CD4-positive, alpha-beta T cell (primary cell): ENCODE results near the gene SH3GLB2. TPM values are rescaled to one million over a fixed set of nuclear protein-coding genes. Genes with fewer than 3 reads are reported as not detected.

Experiments used
- ATAC-seq: fragments of 200-7000 bp; cut with Tn5 transposase; one replicate; pipeline ENCODE4 v1.10.0; 2022; ENCODE audit warnings: mild to moderate bottlenecking; ENCODE audit not compliant: poor library complexity
- CTCF ChIA-PET: fragments of 350-600 bp; sonication (Branson Sonifier 250); formaldehyde crosslinking; loops from one replicate; lab custom pipeline; 2021; ENCODE audit warnings: antibody characterized with exemption, inconsistent platforms; lab: Charles Lee
- POLR2A ChIA-PET: fragments of 350-600 bp; sonication (Branson Sonifier 250); formaldehyde crosslinking; loops from one replicate; lab custom pipeline; 2021; ENCODE audit warnings: antibody characterized with exemption, inconsistent platforms; lab: Charles Lee
- DNase-seq, 14 experiments: peaks; one replicate each; pipeline ENCODE4 v3.0.0-alpha.2; 2013 to 2020; ENCODE audit warnings: mixed read lengths in 2 of 14
- H3K27ac ChIP-seq, 2 donors: one replicate each; pipeline versions ENCODE4 v1.5.1 to v1.7.0; 2013; ENCODE audit warnings: low read length in 2 of 2, low read depth in 1 of 2, mild to moderate bottlenecking in 1 of 2
- H3K27me3 ChIP-seq, 2 experiments: 1 replicate in 1 of 2; 2 replicates in 1 of 2; pipeline versions ENCODE4 v1.6.1 to v1.7.0; 2013; ENCODE audit warnings: low read length in 2 of 2, control low read depth in 1 of 2, mild to moderate bottlenecking in 1 of 2, moderate library complexity in 1 of 2; ENCODE audit not compliant: insufficient read depth in 2 of 2, control insufficient read depth in 1 of 2
- H3K36me3 ChIP-seq: one replicate; pipeline ENCODE4 v1.6.1; 2013; ENCODE audit warnings: low read length, control low read depth; ENCODE audit not compliant: insufficient read depth
- H3K4me1 ChIP-seq: one replicate; pipeline ENCODE4 v1.6.1; 2013; ENCODE audit warnings: low read length, control low read depth; ENCODE audit not compliant: insufficient read depth
- H3K4me3 ChIP-seq: one replicate; pipeline ENCODE4 v1.5.1; 2013; ENCODE audit warnings: mild to moderate bottlenecking, low read length, moderate library complexity
- H3K9me3 ChIP-seq, 2 experiments: 1 replicate in 1 of 2; 2 replicates in 1 of 2; pipeline versions ENCODE4 v1.6.1 to v1.7.0; 2013; ENCODE audit warnings: low read length in 2 of 2, mild to moderate bottlenecking in 2 of 2, control low read depth in 1 of 2, moderate library complexity in 1 of 2; ENCODE audit not compliant: control insufficient read depth in 1 of 2, insufficient read depth in 1 of 2
- H3K27ac Mint-ChIP-seq: one replicate; pipeline ENCODE4 v1.8.0; 2020; ENCODE audit warnings: mixed read lengths
- H3K27me3 Mint-ChIP-seq: one replicate; pipeline ENCODE4 v1.8.0; 2021; ENCODE audit warnings: mixed read lengths
- H3K36me3 Mint-ChIP-seq: one replicate; pipeline ENCODE4 v1.8.0; 2021; ENCODE audit warnings: low read depth, mixed read lengths
- H3K4me1 Mint-ChIP-seq: one replicate; pipeline ENCODE4 v1.8.0; 2021; ENCODE audit warnings: low read depth, mixed read lengths
- H3K4me3 Mint-ChIP-seq: one replicate; pipeline ENCODE4 v1.8.0; 2020; ENCODE audit warnings: mild to moderate bottlenecking, mixed read lengths
- H3K9me3 Mint-ChIP-seq: one replicate; pipeline ENCODE4 v1.8.0; 2020; ENCODE audit warnings: mixed read lengths
- intact Hi-C, 2 experiments: fragments of 100-400 bp; cut with DNase I in 1 of 2; cut with micrococcal nuclease in 1 of 2; formaldehyde crosslinking; loops; one replicate each; pipeline versions ENCODE4 v1.15.1 to v1.9.0; 2023 to 2025; cut with DNase I, micrococcal nuclease
- total RNA-seq, 174 experiments: library from RNA in 2 of 174; stranded (reverse) in 2 of 174; gene quantifications; one replicate each; pipeline ENCODE4 v1.2.3 and lab custom pipeline; 2021 to 2026
- TF ChIP-seq, protein P1 (sequence below): fragments of 200-600 bp; IDR thresholded peaks from one replicate; pipeline ENCODE4 v1.8.0; 2022; ENCODE audit warnings: antibody characterized with exemption, mild to moderate bottlenecking

SH3GLB2 gene
- total RNA-seq, 2 experiments from 2014 or later = 65.6 to 69.1 TPM

DNA sequence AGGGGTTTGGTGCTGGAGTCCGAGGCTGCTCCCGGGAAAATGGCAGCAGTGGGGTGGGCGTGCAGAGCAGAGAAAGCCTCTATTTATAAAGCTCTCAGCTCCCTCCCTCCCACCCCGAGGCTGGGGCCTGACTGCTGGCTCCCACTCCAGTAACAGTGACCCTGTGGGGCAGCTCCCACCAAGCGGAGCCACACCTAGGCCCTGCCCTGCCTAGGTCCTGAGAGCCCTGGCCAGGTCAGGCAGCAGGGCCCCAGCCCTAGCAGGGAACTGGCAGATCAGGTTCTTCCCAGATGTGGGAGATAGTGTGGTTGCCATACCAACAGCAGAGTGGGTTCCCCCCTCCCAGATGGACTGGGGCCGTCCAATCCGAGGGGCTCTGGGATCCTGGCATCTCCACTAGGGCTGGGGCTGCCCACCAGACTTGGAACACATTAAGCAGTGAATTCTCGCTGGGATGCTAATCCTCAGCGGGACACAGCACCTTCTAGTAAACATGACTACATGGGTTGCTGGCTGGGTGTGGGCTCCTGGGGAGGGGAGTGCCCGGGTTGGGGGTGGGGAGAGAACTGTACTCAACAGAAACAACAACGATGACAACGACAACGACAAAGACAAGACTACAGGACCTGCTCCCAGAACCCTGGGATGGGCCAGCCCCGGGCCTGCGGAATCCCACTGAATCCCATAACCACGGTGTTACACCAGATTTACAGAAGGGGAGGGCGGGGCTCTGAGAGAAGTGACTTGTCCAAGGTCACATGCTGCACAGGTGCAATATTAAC is 1.5 kb downstream of the SH3GLB2 start:
- Mint-ChIP-seq H3K9me3 (no peaks in the 10 kb centered on the region), H3K36me3 (peaks cover 5% of the 10 kb centered on the region), H3K27me3 (no peaks in the 10 kb centered on the region), H3K27ac (peak overlapping the region; percentile 81), H3K4me1 (peaks cover 32% of the 10 kb centered on the region), H3K4me3 (peak overlapping the region; percentile 87)
- DNase-seq (peak in 1 of 14 experiments; percentile 45), ATAC-seq (no peak)
- Histone ChIP-seq H3K4me1 (peaks cover 36% of the 10 kb centered on the region), H3K4me3 (peak overlapping the region; percentile 78), H3K9me3 (no peaks in the 10 kb centered on the region), H3K27ac (no peak overlapping the region), H3K36me3 (peaks cover 3% of the 10 kb centered on the region), H3K27me3 (no peaks in the 10 kb centered on the region)
- TF ChIP-seq, protein P1, sequence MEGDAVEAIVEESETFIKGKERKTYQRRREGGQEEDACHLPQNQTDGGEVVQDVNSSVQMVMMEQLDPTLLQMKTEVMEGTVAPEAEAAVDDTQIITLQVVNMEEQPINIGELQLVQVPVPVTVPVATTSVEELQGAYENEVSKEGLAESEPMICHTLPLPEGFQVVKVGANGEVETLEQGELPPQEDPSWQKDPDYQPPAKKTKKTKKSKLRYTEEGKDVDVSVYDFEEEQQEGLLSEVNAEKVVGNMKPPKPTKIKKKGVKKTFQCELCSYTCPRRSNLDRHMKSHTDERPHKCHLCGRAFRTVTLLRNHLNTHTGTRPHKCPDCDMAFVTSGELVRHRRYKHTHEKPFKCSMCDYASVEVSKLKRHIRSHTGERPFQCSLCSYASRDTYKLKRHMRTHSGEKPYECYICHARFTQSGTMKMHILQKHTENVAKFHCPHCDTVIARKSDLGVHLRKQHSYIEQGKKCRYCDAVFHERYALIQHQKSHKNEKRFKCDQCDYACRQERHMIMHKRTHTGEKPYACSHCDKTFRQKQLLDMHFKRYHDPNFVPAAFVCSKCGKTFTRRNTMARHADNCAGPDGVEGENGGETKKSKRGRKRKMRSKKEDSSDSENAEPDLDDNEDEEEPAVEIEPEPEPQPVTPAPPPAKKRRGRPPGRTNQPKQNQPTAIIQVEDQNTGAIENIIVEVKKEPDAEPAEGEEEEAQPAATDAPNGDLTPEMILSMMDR = no peak
- CTCF ChIA-PET = no interaction called here
- intact Hi-C loops = loop anchor here in 1 of 2 experiments (2.0 to 5.0 kb wide), 3 partner anchors 80 to 749 kb away; partner anchors contain the start of genes DOLK, GOLGA2, NTMT1 and NUP188
- POLR2A ChIA-PET = interaction anchor here (0.6 to 2.3 kb wide), 3 partner anchors 10 to 124 kb away, joined by 3 to 20 read pairs (median 4); partner anchors contain the start of gene MIGA2

DNA sequence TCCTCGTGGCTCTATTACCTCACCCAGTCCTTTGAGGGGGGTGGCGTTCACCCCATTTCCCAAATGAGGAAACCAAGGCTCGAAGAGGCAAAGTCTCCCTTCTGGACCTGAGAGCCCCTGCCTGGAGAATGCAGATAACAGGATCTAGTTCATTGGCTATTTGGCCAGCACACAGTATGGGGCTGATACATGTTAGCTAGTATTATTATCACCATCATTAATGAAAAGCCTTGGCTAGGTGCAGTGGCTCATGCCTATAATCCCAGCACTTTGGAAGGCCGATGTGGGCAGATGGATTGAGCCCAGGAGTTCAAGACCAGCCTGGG is 4.3 kb downstream of the SH3GLB2 start:
- Mint-ChIP-seq H3K9me3 (no peaks in the 10 kb centered on the region), H3K4me1 (peaks cover 26% of the 10 kb centered on the region), H3K36me3 (peaks cover 8% of the 10 kb centered on the region), H3K27ac (no peak overlapping the region), H3K27me3 (no peaks in the 10 kb centered on the region), H3K4me3 (no peak overlapping the region)
- TF ChIP-seq, protein P1 = no peak
- peaks cover 35% of the 10 kb centered on the region for H3K4me1 ChIP-seq
- POLR2A ChIA-PET = no interaction called here
- H3K4me3 ChIP-seq = no peak overlapping the region
- no peaks in the 10 kb centered on the region for H3K9me3 ChIP-seq
- H3K27me3 ChIP-seq = no peaks in the 10 kb centered on the region
- CTCF ChIA-PET = no interaction called here
- intact Hi-C loops = no loop called here
- DNase-seq = no peak
- no peak overlapping the region for H3K27ac ChIP-seq
- ATAC-seq = no peak
- H3K36me3 ChIP-seq = peaks cover 11% of the 10 kb centered on the region

DNA sequence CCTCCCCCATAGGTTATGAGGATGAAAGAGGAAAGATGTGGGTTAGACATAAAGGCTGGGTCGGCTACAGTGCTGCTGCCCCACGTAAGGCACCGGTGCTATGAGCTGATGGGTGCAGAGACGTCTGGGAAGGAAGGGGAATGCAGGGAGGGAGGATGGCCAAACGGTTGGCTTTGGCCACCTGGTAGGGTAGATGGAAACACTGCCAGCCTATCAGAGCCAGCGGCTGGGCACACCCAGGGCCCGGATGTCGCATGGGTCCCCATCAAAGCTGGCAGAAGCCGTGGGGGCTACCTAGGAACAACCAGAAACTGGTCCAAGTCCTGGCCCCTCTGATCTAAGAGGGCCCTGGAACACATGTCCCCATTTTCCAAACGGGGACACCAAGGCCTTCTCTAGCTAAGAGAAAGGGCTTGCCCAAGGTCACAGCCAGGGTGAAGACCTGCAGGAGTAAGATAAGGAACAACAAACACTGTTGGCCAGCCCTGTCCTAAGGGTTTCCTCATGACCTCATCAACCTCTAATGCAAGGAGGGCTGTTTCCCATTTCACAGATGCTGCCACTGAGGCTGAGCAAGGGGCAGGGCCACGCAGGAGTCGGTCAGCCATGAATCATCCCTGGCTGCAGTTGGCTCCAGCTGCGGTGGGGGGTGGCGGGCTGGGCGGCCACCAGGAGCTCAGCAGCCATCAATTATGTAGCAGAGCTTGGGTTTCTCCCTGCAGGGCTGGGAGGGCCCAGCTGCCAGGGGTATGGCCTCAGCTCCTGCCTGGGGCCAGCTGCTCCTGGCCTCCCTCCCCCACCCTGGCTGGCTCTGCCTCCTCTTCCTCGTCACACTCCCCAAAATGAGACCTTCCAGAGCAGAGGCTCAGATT is 4.9 kb downstream of the SH3GLB2 start:
- no peaks in the 10 kb centered on the region for H3K9me3 ChIP-seq
- H3K36me3 ChIP-seq = peaks cover 12% of the 10 kb centered on the region
- H3K4me1 ChIP-seq = peaks cover 31% of the 10 kb centered on the region
- Mint-ChIP-seq H3K27ac (no peak overlapping the region), H3K27me3 (no peaks in the 10 kb centered on the region), H3K9me3 (no peaks in the 10 kb centered on the region), H3K4me3 (no peak overlapping the region), H3K36me3 (peaks cover 10% of the 10 kb centered on the region), H3K4me1 (peaks cover 26% of the 10 kb centered on the region)
- CTCF ChIA-PET = no interaction called here
- intact Hi-C loops = no loop called here
- H3K27me3 ChIP-seq = no peaks in the 10 kb centered on the region
- TF ChIP-seq, protein P1 = no peak
- POLR2A ChIA-PET = no interaction called here
- no peak overlapping the region for H3K27ac ChIP-seq
- ATAC-seq (no peak), DNase-seq (peak in 1 of 14 experiments; percentile 18)
- H3K4me3 ChIP-seq = no peak overlapping the region
